Chondrocyte (in vitro differentiated cells): ENCODE results near the gene SCN11A. TPM values are rescaled to one million over a fixed set of nuclear protein-coding genes. Genes with fewer than 3 reads are reported as not detected.
A peak's percentile ranks its signal among the peaks of the same experiment; 100 is the strongest.

Experiments used
- DNase-seq: peaks from one replicate; pipeline ENCODE4 v3.0.0; 2021; ENCODE audit warnings: mixed read lengths, low spot score
- H3K27ac Mint-ChIP-seq: one replicate; pipeline ENCODE4 v1.8.0; 2021; ENCODE audit warnings: mild to moderate bottlenecking, moderate library complexity, mixed read lengths; ENCODE audit not compliant: unreplicated experiment
- H3K27me3 Mint-ChIP-seq: 2 replicates; pipeline ENCODE4 v1.8.0; 2021; ENCODE audit warnings: low read depth, mixed read lengths
- H3K36me3 Mint-ChIP-seq: 2 replicates; pipeline ENCODE4 v1.8.0; 2021; ENCODE audit warnings: low read depth, mixed read lengths
- H3K4me1 Mint-ChIP-seq: 2 replicates; pipeline ENCODE4 v1.8.0; 2021; ENCODE audit warnings: low read depth, mild to moderate bottlenecking, mixed read lengths
- H3K4me3 Mint-ChIP-seq: one replicate; pipeline ENCODE4 v1.8.0; 2021; ENCODE audit warnings: mild to moderate bottlenecking, moderate library complexity, mixed read lengths; ENCODE audit not compliant: unreplicated experiment
- H3K9me3 Mint-ChIP-seq: 2 replicates; pipeline ENCODE4 v1.8.0; 2021; ENCODE audit warnings: low read depth, mixed read lengths
- total RNA-seq: library from RNA; stranded (reverse); gene quantifications from 3 replicates; pipeline ENCODE4 v1.2.1, GENCODE V29; 2021
- TF ChIP-seq, protein P1 (sequence below): fragments of 200-600 bp; sonication (generic); IDR thresholded peaks from 2 replicates; pipeline ENCODE4 v1.5.0; 2021; ENCODE audit warnings: antibody characterized with exemption, mild to moderate bottlenecking, moderate library complexity

The SCN11A gene
- total RNA-seq, 1 donor from 2014 or later: 0.07 TPM

- H3K9me3 Mint-ChIP-seq: no peaks in the 10 kb centered on the region
- H3K27me3 Mint-ChIP-seq: no peaks in the 10 kb centered on the region
- no peak for DNase-seq
- H3K36me3 Mint-ChIP-seq: peaks cover 31% of the 10 kb centered on the region
- H3K4me1 Mint-ChIP-seq: peaks cover 10% of the 10 kb centered on the region
- TF ChIP-seq, protein P1, sequence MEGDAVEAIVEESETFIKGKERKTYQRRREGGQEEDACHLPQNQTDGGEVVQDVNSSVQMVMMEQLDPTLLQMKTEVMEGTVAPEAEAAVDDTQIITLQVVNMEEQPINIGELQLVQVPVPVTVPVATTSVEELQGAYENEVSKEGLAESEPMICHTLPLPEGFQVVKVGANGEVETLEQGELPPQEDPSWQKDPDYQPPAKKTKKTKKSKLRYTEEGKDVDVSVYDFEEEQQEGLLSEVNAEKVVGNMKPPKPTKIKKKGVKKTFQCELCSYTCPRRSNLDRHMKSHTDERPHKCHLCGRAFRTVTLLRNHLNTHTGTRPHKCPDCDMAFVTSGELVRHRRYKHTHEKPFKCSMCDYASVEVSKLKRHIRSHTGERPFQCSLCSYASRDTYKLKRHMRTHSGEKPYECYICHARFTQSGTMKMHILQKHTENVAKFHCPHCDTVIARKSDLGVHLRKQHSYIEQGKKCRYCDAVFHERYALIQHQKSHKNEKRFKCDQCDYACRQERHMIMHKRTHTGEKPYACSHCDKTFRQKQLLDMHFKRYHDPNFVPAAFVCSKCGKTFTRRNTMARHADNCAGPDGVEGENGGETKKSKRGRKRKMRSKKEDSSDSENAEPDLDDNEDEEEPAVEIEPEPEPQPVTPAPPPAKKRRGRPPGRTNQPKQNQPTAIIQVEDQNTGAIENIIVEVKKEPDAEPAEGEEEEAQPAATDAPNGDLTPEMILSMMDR: no peak
- no peak overlapping the region for H3K27ac Mint-ChIP-seq
- H3K4me3 Mint-ChIP-seq: no peak overlapping the region
These were observed 39.2 kb upstream of the SCN11A start for GRCh38 chr3:39090922-39091321.

DNA sequence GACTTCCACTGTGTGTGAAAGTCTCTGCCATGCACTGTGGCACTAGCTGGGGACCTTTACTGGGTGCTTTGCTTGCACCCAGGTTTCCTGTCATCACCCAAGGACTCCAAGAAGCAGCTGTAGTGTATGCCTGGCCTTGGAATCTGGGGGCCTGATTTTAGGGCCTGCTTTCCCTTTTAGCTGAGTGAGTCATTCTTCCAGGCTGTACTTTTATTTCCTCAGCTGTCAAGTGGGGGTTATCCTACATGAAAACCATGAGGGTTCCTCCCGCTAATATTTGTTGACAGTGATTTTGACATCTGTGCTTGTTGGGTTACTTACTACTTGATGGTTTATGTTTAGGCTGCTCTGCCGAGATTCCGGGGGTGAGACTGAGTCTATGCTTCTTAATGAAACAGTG is 37.1 kb upstream of the SCN11A start:
- Mint-ChIP-seq H3K4me1 (peaks cover 10% of the 10 kb centered on the region), H3K4me3 (no peak overlapping the region), H3K27ac (peak overlapping the region; percentile 33), H3K9me3 (no peaks in the 10 kb centered on the region), H3K27me3 (no peaks in the 10 kb centered on the region), H3K36me3 (peaks cover 21% of the 10 kb centered on the region)
- TF ChIP-seq, protein P1: no peak
- DNase-seq: no peak

GRCh38 chr3:39088456-39088855 is 36.7 kb upstream of the SCN11A start:
- peak overlapping the region; percentile 32 for H3K27ac Mint-ChIP-seq
- TF ChIP-seq, protein P1: no peak
- no peaks in the 10 kb centered on the region for H3K27me3 Mint-ChIP-seq
- no peak overlapping the region for H3K4me3 Mint-ChIP-seq
- H3K36me3 Mint-ChIP-seq: peaks cover 19% of the 10 kb centered on the region
- H3K9me3 Mint-ChIP-seq: no peaks in the 10 kb centered on the region
- no peak for DNase-seq
- peaks cover 10% of the 10 kb centered on the region for H3K4me1 Mint-ChIP-seq

- Mint-ChIP-seq H3K4me1 (peaks cover 10% of the 10 kb centered on the region), H3K4me3 (no peak overlapping the region), H3K36me3 (peaks cover 18% of the 10 kb centered on the region), H3K27me3 (no peaks in the 10 kb centered on the region), H3K27ac (no peak overlapping the region), H3K9me3 (no peaks in the 10 kb centered on the region)
- no peak for DNase-seq
- TF ChIP-seq, protein P1: no peak
These were observed 34.4 kb upstream of the SCN11A start for GRCh38 chr3:39086144-39086543.

DNA sequence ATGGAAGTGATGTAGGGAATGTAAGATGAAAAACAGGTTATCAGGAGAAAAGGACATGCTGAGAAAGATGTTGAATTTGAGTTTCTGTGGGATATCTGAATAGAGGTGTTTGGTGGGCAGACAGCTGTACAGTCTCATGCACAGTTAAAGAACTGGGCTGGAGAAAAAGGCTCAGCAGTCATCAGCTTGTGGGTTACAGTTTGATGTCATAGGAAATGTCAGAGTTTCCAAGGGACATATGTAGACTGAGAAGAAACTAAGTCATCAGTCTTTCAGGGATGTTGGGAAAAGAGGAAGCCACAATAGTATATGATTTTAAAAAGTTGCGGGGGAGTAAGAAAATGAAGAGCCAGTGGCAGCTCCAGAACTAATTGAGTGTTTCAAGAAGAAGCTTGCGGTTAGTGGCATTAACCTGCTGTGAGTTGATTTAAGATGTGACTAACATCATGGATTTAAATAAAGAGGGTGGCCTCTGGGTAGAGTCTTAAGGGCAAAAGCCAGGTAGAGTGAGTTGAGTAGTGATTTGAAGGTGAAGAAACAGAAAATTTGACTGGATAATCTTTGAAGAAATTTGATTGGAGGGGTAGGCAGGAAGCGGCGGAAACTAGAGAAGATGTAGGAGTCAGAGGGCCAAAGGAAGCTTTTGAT is 31.0 kb upstream of the SCN11A start:
- no peaks in the 10 kb centered on the region for H3K4me1 Mint-ChIP-seq
- peaks cover 21% of the 10 kb centered on the region for H3K36me3 Mint-ChIP-seq
- H3K27me3 Mint-ChIP-seq: no peaks in the 10 kb centered on the region
- TF ChIP-seq, protein P1: no peak
- DNase-seq: no peak
- H3K9me3 Mint-ChIP-seq: no peaks in the 10 kb centered on the region
- H3K4me3 Mint-ChIP-seq: no peak overlapping the region
- H3K27ac Mint-ChIP-seq: no peak overlapping the region
